ENCODE measurements around the gene BSDC1. TPM values are rescaled to one million over a fixed set of nuclear protein-coding genes. Genes with fewer than 3 reads are reported as not detected.

BSDC1 gene
- total and polyA plus RNA-seq, 2 of the 13 experiments (the other 11 are each of a cell fraction or from before 2014, with no cell fraction given), result 40.3 to 64.2 TPM

- TF ChIP-seq, protein P1, sequence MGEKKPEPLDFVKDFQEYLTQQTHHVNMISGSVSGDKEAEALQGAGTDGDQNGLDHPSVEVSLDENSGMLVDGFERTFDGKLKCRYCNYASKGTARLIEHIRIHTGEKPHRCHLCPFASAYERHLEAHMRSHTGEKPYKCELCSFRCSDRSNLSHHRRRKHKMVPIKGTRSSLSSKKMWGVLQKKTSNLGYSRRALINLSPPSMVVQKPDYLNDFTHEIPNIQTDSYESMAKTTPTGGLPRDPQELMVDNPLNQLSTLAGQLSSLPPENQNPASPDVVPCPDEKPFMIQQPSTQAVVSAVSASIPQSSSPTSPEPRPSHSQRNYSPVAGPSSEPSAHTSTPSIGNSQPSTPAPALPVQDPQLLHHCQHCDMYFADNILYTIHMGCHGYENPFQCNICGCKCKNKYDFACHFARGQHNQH (CRISPR knock-in tag; IDR thresholded peaks at IDR 0.05), result peak; percentile 38; the same call in 1 of the 2 replicates
- TF ChIP-seq DMAP1 (CRISPR knock-in tag; IDR thresholded peaks at IDR 0.05), result no peak
- TF ChIP-seq, protein P2, sequence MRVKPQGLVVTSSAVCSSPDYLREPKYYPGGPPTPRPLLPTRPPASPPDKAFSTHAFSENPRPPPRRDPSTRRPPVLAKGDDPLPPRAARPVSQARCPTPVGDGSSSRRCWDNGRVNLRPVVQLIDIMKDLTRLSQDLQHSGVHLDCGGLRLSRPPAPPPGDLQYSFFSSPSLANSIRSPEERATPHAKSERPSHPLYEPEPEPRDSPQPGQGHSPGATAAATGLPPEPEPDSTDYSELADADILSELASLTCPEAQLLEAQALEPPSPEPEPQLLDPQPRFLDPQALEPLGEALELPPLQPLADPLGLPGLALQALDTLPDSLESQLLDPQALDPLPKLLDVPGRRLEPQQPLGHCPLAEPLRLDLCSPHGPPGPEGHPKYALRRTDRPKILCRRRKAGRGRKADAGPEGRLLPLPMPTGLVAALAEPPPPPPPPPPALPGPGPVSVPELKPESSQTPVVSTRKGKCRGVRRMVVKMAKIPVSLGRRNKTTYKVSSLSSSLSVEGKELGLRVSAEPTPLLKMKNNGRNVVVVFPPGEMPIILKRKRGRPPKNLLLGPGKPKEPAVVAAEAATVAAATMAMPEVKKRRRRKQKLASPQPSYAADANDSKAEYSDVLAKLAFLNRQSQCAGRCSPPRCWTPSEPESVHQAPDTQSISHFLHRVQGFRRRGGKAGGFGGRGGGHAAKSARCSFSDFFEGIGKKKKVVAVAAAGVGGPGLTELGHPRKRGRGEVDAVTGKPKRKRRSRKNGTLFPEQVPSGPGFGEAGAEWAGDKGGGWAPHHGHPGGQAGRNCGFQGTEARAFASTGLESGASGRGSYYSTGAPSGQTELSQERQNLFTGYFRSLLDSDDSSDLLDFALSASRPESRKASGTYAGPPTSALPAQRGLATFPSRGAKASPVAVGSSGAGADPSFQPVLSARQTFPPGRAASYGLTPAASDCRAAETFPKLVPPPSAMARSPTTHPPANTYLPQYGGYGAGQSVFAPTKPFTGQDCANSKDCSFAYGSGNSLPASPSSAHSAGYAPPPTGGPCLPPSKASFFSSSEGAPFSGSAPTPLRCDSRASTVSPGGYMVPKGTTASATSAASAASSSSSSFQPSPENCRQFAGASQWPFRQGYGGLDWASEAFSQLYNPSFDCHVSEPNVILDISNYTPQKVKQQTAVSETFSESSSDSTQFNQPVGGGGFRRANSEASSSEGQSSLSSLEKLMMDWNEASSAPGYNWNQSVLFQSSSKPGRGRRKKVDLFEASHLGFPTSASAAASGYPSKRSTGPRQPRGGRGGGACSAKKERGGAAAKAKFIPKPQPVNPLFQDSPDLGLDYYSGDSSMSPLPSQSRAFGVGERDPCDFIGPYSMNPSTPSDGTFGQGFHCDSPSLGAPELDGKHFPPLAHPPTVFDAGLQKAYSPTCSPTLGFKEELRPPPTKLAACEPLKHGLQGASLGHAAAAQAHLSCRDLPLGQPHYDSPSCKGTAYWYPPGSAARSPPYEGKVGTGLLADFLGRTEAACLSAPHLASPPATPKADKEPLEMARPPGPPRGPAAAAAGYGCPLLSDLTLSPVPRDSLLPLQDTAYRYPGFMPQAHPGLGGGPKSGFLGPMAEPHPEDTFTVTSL (CRISPR knock-in tag; IDR thresholded peaks at IDR 0.05; ENCODE audit: borderline replicate concordance), result no peak
- TF ChIP-seq ZNF326 (CRISPR knock-in tag; IDR thresholded peaks at IDR 0.05; ENCODE audit: borderline replicate concordance), result no peak
- peak; percentile 63 for TF ChIP-seq GABPB1 (CRISPR knock-in tag; IDR thresholded peaks at IDR 0.05)
- TF ChIP-seq BORCS8-MEF2B (CRISPR knock-in tag; IDR thresholded peaks at IDR 0.05), result no peak
- TF ChIP-seq ZNF17 (CRISPR knock-in tag; IDR thresholded peaks at IDR 0.05), result no peak
- no peak for TF ChIP-seq RARG (CRISPR knock-in tag; IDR thresholded peaks at IDR 0.05; ENCODE audit: low read depth)
- TF ChIP-seq, protein P3, sequence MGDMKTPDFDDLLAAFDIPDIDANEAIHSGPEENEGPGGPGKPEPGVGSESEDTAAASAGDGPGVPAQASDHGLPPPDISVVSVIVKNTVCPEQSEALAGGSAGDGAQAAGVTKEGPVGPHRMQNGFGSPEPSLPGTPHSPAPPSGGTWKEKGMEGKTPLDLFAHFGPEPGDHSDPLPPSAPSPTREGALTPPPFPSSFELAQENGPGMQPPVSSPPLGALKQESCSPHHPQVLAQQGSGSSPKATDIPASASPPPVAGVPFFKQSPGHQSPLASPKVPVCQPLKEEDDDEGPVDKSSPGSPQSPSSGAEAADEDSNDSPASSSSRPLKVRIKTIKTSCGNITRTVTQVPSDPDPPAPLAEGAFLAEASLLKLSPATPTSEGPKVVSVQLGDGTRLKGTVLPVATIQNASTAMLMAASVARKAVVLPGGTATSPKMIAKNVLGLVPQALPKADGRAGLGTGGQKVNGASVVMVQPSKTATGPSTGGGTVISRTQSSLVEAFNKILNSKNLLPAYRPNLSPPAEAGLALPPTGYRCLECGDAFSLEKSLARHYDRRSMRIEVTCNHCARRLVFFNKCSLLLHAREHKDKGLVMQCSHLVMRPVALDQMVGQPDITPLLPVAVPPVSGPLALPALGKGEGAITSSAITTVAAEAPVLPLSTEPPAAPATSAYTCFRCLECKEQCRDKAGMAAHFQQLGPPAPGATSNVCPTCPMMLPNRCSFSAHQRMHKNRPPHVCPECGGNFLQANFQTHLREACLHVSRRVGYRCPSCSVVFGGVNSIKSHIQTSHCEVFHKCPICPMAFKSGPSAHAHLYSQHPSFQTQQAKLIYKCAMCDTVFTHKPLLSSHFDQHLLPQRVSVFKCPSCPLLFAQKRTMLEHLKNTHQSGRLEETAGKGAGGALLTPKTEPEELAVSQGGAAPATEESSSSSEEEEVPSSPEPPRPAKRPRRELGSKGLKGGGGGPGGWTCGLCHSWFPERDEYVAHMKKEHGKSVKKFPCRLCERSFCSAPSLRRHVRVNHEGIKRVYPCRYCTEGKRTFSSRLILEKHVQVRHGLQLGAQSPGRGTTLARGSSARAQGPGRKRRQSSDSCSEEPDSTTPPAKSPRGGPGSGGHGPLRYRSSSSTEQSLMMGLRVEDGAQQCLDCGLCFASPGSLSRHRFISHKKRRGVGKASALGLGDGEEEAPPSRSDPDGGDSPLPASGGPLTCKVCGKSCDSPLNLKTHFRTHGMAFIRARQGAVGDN (CRISPR knock-in tag; IDR thresholded peaks at IDR 0.05), result peak; percentile 78
- TF ChIP-seq ZSCAN31 (CRISPR knock-in tag; IDR thresholded peaks at IDR 0.05; ENCODE audit: low read depth), result peak; percentile 70; the same call in 1 of the 2 replicates
- TF ChIP-seq REL (CRISPR knock-in tag; conservative IDR thresholded peaks at IDR 0.05), result peak; percentile 76; the same call in 1 of the 2 replicates
- TF ChIP-seq, protein P4, sequence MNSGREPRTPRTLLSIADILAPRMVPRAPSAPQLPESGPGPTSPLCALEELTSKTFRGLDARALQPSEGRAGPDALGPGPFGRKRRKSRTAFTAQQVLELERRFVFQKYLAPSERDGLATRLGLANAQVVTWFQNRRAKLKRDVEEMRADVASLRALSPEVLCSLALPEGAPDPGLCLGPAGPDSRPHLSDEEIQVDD (CRISPR knock-in tag; IDR thresholded peaks at IDR 0.05; ENCODE audit: borderline replicate concordance), result no peak
- TF ChIP-seq, protein P5, sequence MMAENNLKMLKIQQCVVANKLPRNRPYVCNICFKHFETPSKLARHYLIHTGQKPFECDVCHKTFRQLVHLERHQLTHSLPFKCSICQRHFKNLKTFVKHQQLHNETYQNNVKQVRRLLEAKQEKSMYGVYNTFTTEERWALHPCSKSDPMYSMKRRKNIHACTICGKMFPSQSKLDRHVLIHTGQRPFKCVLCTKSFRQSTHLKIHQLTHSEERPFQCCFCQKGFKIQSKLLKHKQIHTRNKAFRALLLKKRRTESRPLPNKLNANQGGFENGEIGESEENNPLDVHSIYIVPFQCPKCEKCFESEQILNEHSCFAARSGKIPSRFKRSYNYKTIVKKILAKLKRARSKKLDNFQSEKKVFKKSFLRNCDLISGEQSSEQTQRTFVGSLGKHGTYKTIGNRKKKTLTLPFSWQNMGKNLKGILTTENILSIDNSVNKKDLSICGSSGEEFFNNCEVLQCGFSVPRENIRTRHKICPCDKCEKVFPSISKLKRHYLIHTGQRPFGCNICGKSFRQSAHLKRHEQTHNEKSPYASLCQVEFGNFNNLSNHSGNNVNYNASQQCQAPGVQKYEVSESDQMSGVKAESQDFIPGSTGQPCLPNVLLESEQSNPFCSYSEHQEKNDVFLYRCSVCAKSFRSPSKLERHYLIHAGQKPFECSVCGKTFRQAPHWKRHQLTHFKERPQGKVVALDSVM (CRISPR knock-in tag; IDR thresholded peaks at IDR 0.05), result 0 out of 2 replicates have a peak, but pooled peaks have one; percentile 23
- no peak for TF ChIP-seq ZNF672 (CRISPR knock-in tag; IDR thresholded peaks at IDR 0.05)
- TF ChIP-seq GTF3A (CRISPR knock-in tag; conservative IDR thresholded peaks at IDR 0.05), result no peak
These were observed 58.3 kb downstream of the BSDC1 start, which contains the start of gene MARCKSL1 (continued) for GRCh38 chr1:32335790-32336590.

All from HepG2 (cell line).